AG09319 (cell line): ENCODE results near the gene ANKRD9.

Source experiments
- DNase-seq: peaks from one replicate; pipeline ENCODE4 v3.0.0-alpha.2; 2010; ENCODE audit warnings: low read depth; ENCODE audit errors: extremely low read depth
- TF ChIP-seq, protein P1 (sequence below): IDR thresholded peaks from 2 replicates; pipeline ENCODE4 v1.5.1; 2011; ENCODE audit warnings: low read depth, mild to moderate bottlenecking, inconsistent platforms, low read length, moderate library complexity

The ANKRD9 gene

DNA sequence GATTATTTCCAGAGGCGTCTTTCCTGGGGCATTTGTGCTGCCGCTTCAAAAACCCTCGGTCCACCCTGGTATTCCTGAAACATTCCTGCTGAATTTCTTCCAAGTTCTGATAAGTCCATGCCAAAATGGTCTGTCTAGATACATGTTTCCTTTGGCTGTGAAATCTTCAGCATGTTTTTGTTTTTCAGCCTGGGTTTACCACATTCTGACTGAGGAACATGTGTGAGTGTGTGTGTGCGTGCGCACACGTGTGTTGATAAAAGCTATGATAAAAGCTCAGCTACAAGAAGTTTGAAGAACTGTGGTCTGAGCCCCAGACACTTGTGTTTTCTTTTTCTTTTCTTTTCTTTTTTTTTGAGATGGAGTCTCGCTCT, 22.4 kb downstream of the ANKRD9 start:
- DNase-seq = no peak
- TF ChIP-seq, protein P1, sequence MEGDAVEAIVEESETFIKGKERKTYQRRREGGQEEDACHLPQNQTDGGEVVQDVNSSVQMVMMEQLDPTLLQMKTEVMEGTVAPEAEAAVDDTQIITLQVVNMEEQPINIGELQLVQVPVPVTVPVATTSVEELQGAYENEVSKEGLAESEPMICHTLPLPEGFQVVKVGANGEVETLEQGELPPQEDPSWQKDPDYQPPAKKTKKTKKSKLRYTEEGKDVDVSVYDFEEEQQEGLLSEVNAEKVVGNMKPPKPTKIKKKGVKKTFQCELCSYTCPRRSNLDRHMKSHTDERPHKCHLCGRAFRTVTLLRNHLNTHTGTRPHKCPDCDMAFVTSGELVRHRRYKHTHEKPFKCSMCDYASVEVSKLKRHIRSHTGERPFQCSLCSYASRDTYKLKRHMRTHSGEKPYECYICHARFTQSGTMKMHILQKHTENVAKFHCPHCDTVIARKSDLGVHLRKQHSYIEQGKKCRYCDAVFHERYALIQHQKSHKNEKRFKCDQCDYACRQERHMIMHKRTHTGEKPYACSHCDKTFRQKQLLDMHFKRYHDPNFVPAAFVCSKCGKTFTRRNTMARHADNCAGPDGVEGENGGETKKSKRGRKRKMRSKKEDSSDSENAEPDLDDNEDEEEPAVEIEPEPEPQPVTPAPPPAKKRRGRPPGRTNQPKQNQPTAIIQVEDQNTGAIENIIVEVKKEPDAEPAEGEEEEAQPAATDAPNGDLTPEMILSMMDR = no peak

DNA sequence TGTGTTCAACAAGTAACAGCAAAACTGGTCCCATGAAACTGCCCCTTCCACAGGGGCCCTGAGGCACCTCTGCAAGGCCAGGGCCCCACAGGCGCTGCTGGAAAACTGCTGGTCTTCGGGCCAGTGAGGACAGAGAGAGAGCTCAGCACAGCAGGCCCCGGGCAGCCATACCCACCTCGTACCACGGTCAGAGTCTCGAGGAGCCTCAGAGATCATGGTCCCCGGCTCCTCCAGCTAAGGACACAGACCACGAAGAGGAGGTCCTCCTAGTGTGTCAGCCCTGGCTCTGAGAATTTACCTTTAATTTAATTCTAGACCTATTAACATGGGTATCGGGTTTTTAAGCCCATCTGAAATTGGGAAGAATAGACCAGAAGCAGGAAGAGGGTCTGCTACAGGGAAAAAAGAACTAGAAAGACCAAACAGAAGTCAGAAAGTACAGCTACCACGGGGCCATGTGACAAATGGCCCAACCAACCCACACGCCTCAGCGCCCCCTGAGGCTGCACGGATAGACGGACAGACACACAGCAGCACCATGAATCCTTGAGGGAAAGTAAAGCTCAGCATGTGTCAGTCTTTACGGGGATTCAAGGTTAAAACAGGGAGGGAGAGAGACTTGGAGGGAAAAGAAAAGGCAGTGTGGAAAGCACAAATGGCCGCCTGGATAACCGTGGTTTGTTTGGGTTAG, 22.9 kb downstream of the ANKRD9 start:
- TF ChIP-seq, protein P1 = no peak
- no peak for DNase-seq

DNA sequence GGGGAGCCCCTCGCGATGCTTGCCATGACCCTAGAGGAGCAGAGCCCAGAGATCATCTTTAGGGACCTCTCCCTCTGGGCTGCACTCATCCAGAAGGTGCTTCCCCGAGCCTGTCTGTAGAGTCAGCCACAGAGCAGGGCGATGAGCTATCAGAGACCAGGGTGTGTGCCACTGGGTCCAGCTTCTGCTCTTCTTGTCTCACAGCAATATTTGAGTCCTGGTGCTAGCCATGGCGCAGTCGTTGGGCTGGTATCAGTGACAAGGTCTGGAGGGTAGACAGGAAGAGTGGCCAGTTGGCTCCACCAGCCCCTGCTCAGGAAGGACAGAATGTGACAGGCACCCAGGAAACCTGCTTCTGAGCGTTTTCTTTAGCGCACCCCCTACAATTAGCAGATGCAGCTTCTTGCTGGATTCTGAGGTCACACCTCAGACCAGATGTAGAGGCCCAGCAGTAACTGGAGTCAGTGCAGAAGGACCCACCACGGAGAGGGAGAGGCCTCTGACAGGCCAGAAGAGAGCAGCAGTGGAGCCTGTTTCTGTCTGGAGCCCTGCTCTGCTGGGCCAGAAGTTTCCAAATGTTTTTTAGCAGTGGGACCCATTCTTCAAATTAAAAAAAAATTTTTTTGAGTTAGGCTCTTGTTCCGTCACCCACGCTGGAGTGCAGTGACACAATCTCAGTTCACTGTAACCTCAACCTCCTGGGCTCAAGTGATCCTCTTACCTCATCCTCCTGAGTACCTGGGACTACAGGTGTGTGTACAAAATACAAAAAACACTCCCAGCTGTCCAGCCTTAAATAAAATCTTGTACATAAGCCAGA, 23.7 kb downstream of the ANKRD9 start:
- no peak for DNase-seq
- TF ChIP-seq, protein P1 = no peak

DNA sequence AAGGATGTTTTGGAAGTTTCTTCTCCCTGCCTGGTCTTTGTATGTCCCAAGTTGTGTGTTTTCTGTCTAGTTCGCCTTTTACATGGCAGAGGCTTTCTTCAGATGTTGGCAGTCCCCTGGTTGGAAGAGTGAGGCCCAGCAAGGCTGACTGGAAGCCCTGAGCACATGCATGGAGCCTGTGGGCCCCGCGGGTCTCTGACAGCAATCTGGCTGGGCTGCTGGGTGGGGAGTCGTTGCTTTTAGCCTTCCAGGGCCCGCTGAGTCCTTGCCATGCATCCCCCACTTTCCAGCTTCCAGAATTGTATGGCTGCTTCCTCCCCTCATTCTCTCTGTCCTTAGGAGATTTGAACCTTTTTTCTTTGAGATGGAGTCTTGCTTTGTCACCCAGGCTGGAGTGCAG, 25.3 kb downstream of the ANKRD9 start:
- no peak for DNase-seq
- TF ChIP-seq, protein P1 = no peak

DNA sequence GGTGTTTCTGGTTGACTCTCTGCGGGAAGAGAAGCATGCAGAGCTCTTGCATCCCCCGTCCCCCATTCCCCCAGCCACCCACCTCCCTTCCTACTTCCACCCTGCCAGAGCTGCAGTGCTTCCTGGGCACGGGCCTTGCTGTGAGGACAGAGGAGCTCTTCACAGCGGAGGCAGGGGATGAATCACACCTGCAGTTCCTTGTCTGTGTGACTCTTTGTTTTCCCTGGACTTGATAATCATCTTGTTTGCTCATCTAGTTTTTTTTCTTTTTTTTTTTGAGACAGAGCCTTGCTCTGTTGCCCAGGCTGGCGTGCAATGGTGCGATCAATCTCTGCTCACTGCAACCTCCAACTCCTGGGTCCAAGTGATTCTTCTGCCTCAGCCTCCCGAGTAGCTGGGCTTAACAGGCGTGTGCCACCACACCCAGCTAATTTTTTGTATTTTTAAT, 27.8 kb downstream of the ANKRD9 start:
- DNase-seq = no peak
- TF ChIP-seq, protein P1 = no peak

DNA sequence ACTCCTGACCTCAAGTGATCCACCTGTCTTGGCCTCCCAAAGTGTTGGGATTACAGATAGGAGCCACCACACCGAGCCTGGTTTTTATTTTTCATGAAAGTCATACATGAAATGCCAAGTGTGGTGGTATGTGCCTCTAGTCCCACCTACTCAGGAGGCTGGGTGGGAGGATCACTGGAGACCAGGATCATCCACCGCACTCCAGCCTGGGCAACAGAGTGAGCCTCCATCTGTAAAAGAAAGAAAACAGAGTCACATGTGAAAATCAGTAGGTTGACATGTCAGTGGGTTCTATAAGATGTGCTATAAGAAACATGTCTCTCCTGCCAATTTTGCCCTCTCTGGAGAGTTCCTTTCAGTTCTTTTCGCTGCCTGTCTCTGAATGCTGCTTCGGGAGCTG, 28.2 kb downstream of the ANKRD9 start:
- no peak for DNase-seq
- TF ChIP-seq, protein P1 = no peak

DNA sequence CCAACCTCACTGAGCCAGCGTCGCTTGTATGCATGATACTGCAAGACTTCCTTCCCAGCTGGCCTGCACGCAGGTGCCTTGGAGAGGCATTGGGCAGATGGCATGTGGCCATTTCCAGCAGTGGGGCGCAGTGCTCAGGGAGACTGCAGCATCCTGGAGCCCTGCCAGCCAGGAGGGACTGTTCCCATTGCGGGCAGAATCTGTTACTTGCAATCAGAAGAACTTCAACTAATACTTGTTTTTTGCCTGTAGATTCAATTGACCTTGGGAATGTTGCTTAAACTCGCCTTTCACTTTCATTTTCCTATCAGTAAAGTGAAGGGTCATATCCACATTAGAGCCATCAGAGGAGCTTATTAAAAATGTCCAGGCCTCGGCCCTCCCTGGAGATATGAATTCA, 29.8 kb downstream of the ANKRD9 start:
- TF ChIP-seq, protein P1 = no peak
- no peak for DNase-seq
